Immature natural killer cell (primary cell): ENCODE data around the gene ORC4. TPM values are rescaled to one million over a fixed set of nuclear protein-coding genes. Genes with fewer than 3 reads are reported as not detected.
A peak's percentile ranks its signal among the peaks of the same experiment; 100 is the strongest.

Experiments
- DNase-seq, 3 donors: peaks; one replicate each; pipeline ENCODE4 v3.0.0; 2022; ENCODE audit warnings: mixed read lengths in 1 of 3
- H3K27ac Mint-ChIP-seq, 6 donors: one replicate each; pipeline ENCODE4 v1.8.0; 2020; ENCODE audit warnings: mixed read lengths in 6 of 6, mild to moderate bottlenecking in 5 of 6, inconsistent platforms in 4 of 6, moderate library complexity in 3 of 6
- H3K27me3 Mint-ChIP-seq, 3 donors: one replicate each; pipeline ENCODE4 v1.8.0; 2020 to 2021; ENCODE audit warnings: low read depth in 3 of 3, mild to moderate bottlenecking in 3 of 3, mixed read lengths in 3 of 3, moderate library complexity in 3 of 3, inconsistent platforms in 1 of 3
- H3K36me3 Mint-ChIP-seq, 3 donors: one replicate each; pipeline ENCODE4 v1.8.0; 2020; ENCODE audit warnings: mixed read lengths in 3 of 3, inconsistent platforms in 2 of 3, mild to moderate bottlenecking in 2 of 3
- H3K4me1 Mint-ChIP-seq, 2 donors: one replicate each; pipeline ENCODE4 v1.8.0; 2020; ENCODE audit warnings: inconsistent platforms in 2 of 2, mild to moderate bottlenecking in 2 of 2, mixed read lengths in 2 of 2, moderate library complexity in 1 of 2
- H3K4me3 Mint-ChIP-seq, 5 donors: one replicate each; pipeline ENCODE4 v1.8.0; 2020; ENCODE audit warnings: mild to moderate bottlenecking in 5 of 5, mixed read lengths in 5 of 5, inconsistent platforms in 3 of 5, moderate library complexity in 3 of 5
- H3K9me3 Mint-ChIP-seq, 6 donors: one replicate each; pipeline ENCODE4 v1.8.0; 2020; ENCODE audit warnings: mild to moderate bottlenecking in 6 of 6, mixed read lengths in 6 of 6, inconsistent platforms in 4 of 6, moderate library complexity in 3 of 6
- polyA plus RNA-seq, 3 donors: library from polyadenylated mRNA; unstranded; fragments of 300-500 nt; fragmentation: Illumina TruSeq; gene quantifications; one replicate each; pipeline ENCODE4 v1.2.3, GENCODE V29; 2021

ORC4 gene
- polyA plus RNA-seq = 10 to 100 TPM; 26.5 to 57.3 (median 52.3) TPM

- Mint-ChIP-seq H3K4me1 (peaks cover 60 to 81% of the 10 kb centered on the region in 2 donors), H3K9me3 (no peaks in the 10 kb centered on the region), H3K27me3 (peaks cover 10 to 16% (median 13%) of the 10 kb centered on the region in 3 donors), H3K27ac (peak within 1 kb of the TSS; percentile 87 to 99 (median 96)), H3K36me3 (no peaks in the 10 kb centered on the region), H3K4me3 (peak within 1 kb of the TSS; percentile 97 to 100 (median 99))
- DNase-seq = peak; percentile 93 to 96 (median 95)
Observed at GRCh38 chr2:148020111-148021058, at the start of gene ORC4. TSS of gene ORC4 (minus strand) at chr2:148020737. CDS start at chr2:147975958, 44,779 bp downstream.

DNA sequence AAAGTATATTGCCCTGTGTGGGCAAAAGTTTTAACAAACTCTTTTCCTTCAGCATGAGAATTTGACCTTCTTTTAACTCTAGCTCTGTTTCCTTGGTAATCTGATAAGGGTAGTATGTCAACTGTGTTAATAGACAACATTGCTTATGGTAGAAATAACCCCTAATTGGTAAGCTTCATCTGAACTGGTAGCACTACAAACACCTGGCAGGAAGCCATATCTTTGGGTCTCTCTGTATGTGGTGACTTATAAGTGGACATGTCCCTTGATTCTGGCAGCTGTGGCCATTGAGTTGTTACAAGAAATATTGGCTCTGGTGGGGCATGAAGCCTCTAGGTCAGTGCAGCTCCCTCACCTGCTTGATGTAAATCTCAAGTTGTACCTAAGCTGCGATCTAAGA, 47.3 kb upstream of the ORC4 start:
- H3K36me3 Mint-ChIP-seq = peaks cover 6 to 14% (median 7%) of the 10 kb centered on the region in 3 donors
- H3K27ac Mint-ChIP-seq = no peak overlapping the region
- no peak for DNase-seq

DNA sequence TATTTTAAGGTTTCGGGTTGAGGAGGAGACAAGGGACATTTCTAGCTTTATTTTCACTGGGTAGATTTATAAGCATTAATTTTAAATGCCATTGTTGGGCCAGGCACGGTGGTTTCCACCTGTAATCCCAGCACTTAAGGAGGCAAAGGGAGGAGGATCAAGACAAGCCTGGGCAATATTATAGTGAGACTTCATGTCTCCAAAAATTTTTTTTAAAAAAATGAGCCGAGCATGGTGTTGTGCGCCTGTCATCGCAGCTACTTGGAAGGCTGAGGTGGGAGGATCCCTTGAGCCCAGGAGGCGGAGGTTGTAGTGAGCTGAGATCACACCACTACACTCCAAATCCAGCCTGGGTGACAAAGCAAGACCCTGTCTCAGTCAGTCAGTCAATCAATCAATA, 45.4 kb upstream of the ORC4 start:
- Mint-ChIP-seq H3K36me3 (peaks cover 6 to 10% (median 7%) of the 10 kb centered on the region in 3 donors), H3K27ac (peak overlapping the region in 1 of 6 donors; percentile 32), H3K4me3 (no peak overlapping the region), H3K27me3 (no peaks in the 10 kb centered on the region), H3K9me3 (peaks cover 0 to 4% (median 0%) of the 10 kb centered on the region in 6 donors), H3K4me1 (peaks cover 2 to 5% of the 10 kb centered on the region in 2 donors)
- no peak for DNase-seq

More for the DNA sequence above, 47.3 kb upstream of the ORC4 start:
- Mint-ChIP-seq H3K9me3 (peaks cover 0 to 4% (median 0%) of the 10 kb centered on the region in 6 donors), H3K4me3 (no peak overlapping the region), H3K4me1 (peaks cover 2 to 5% of the 10 kb centered on the region in 2 donors), H3K27me3 (no peaks in the 10 kb centered on the region)

GRCh38 chr2:148063633-148064032, 43.1 kb upstream of the ORC4 start:
- no peaks in the 10 kb centered on the region for H3K27me3 Mint-ChIP-seq
- H3K4me1 Mint-ChIP-seq = peaks cover 2 to 5% of the 10 kb centered on the region in 2 donors
- no peak overlapping the region for H3K27ac Mint-ChIP-seq
- H3K36me3 Mint-ChIP-seq = peaks cover 6 to 13% (median 10%) of the 10 kb centered on the region in 3 donors
- peaks cover 0 to 4% (median 0%) of the 10 kb centered on the region in 6 donors for H3K9me3 Mint-ChIP-seq
- DNase-seq = no peak
- no peak overlapping the region for H3K4me3 Mint-ChIP-seq

DNA sequence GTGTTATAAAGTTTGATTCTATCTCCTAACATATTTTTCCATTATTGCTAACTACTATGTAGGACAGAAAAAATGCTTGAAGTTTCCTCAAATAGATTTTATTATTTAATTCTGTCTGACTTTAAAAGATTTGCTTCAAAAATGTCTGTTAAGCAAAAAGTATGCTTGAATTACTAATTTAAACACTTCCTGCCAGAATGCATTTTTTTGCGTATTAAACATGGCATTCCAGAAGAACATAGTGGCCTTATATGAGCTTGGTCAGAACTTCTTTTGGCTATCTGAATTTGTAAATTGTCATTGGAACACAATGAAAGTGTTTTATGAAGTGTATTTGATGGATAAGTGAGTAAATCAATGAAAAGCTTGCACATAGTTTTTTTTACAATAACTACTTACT, 38.1 kb upstream of the ORC4 start:
- peaks cover 0 to 2% of the 10 kb centered on the region in 2 donors for H3K4me1 Mint-ChIP-seq
- no peak for DNase-seq
- H3K36me3 Mint-ChIP-seq = peaks cover 4 to 13% (median 12%) of the 10 kb centered on the region in 3 donors
- H3K9me3 Mint-ChIP-seq = no peaks in the 10 kb centered on the region
- no peak overlapping the region for H3K4me3 Mint-ChIP-seq
- no peak overlapping the region for H3K27ac Mint-ChIP-seq
- H3K27me3 Mint-ChIP-seq = no peaks in the 10 kb centered on the region

DNA sequence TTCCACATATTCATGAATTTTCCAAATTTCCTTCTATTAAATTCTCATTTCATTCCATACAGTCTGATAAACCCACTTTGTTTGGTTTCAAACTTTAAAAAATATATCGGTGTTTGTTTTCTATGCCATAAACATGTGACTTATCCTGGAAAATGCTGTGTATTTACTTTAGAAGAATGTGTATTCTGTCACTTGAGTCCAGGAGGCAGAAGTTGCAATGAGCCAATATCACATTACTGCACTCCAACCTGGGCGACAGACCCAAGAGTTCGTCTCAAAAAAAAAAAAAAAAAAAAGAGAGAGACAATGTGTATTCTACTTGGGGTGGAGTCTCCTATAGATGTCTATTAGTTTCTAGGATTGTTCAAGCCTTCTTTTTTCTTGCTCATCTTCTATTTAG, 32.1 kb upstream of the ORC4 start:
- H3K27ac Mint-ChIP-seq = no peak overlapping the region
- H3K4me3 Mint-ChIP-seq = no peak overlapping the region
- peaks cover 35 to 52% of the 10 kb centered on the region in 2 donors for H3K4me1 Mint-ChIP-seq
- peaks cover 0 to 2% (median 0%) of the 10 kb centered on the region in 6 donors for H3K9me3 Mint-ChIP-seq
- H3K27me3 Mint-ChIP-seq = peaks cover 0 to 3% (median 0%) of the 10 kb centered on the region in 3 donors
- no peak for DNase-seq
- peaks cover 4 to 13% (median 11%) of the 10 kb centered on the region in 3 donors for H3K36me3 Mint-ChIP-seq

GRCh38 chr2:148049284-148049683, 28.7 kb upstream of the ORC4 start:
- DNase-seq = no peak
- peaks cover 0 to 5% (median 0%) of the 10 kb centered on the region in 3 donors for H3K36me3 Mint-ChIP-seq
- peaks cover 46 to 67% of the 10 kb centered on the region in 2 donors for H3K4me1 Mint-ChIP-seq
- H3K27me3 Mint-ChIP-seq = peaks cover 0 to 3% (median 0%) of the 10 kb centered on the region in 3 donors
- no peak overlapping the region for H3K4me3 Mint-ChIP-seq
- peak overlapping the region in 1 of 6 donors; percentile 2 for H3K27ac Mint-ChIP-seq
- H3K9me3 Mint-ChIP-seq = peaks cover 0 to 2% (median 0%) of the 10 kb centered on the region in 6 donors

DNA sequence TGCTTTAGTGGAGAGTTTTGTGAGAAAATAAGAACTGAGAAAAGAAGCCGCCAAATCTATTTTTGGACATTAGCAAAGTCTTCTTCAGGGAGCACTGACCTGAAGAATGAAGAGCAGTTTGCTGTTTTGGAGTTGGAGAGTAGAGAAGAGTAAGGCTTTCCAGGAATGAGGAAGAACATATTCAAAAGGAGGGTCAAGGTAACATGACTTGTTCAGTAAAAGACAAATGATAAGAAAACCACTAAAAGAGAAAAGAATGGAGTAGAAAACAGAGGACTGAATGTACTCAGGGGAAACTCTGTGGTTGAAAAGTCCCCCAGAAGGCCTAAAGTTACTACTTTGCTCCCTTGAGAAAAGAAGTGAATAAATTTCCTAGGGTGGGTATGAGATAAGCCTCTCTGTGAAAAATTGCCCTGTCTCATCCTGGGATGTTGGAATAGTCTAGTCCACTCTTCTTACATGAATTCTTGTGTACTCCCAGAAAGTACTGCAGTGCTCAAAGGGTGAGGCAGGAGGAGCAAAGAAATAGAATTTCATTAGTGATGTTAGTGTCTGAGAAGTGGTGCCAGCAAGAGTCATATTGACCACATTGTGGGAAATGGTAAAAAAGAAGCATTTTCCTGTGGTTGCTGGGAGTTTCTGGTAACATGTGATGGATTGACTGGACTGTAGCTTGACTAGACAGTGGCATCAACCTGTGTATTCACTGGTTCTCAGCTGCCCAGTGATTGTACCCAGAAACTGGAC, 28.1 kb upstream of the ORC4 start:
- DNase-seq = no peak
- Mint-ChIP-seq H3K9me3 (peaks cover 0 to 2% (median 0%) of the 10 kb centered on the region in 6 donors), H3K4me1 (peaks cover 46 to 67% of the 10 kb centered on the region in 2 donors), H3K36me3 (peaks cover 0 to 5% (median 0%) of the 10 kb centered on the region in 3 donors), H3K27ac (peak overlapping the region in 2 of 6 donors; percentile 2 to 5), H3K4me3 (no peak overlapping the region), H3K27me3 (peaks cover 0 to 3% (median 0%) of the 10 kb centered on the region in 3 donors)

- Mint-ChIP-seq H3K27ac (peak overlapping the region in 1 of 6 donors; percentile 1), H3K9me3 (no peaks in the 10 kb centered on the region), H3K27me3 (peaks cover 0 to 2% (median 0%) of the 10 kb centered on the region in 3 donors), H3K4me3 (no peak overlapping the region), H3K4me1 (peaks cover 42 to 52% of the 10 kb centered on the region in 2 donors), H3K36me3 (no peaks in the 10 kb centered on the region)
- DNase-seq = no peak
Observed at GRCh38 chr2:148046802-148047201, 26.3 kb upstream of the ORC4 start.

DNA sequence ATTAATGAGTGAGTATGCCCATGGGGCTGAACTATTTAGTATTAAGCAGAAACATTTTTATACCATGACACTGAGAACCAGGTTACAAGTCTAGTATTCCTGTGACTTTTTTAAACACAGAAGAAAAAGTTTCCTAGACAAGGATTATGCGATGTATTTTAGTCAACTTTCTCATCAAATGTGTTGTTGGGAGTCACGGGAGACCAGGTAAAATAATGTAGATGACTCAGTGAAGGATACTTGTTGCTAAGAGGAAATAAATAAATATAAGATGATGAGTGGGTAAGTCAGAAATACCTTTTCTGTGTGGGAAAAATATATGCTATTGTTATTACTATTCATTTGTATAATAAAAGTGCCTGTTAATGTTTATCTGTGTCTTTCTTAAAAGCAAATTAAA, 23.8 kb upstream of the ORC4 start:
- Mint-ChIP-seq H3K9me3 (no peaks in the 10 kb centered on the region), H3K27me3 (no peaks in the 10 kb centered on the region), H3K27ac (no peak overlapping the region), H3K36me3 (no peaks in the 10 kb centered on the region), H3K4me1 (peaks cover 29 to 37% of the 10 kb centered on the region in 2 donors), H3K4me3 (no peak overlapping the region)
- DNase-seq = no peak

DNA sequence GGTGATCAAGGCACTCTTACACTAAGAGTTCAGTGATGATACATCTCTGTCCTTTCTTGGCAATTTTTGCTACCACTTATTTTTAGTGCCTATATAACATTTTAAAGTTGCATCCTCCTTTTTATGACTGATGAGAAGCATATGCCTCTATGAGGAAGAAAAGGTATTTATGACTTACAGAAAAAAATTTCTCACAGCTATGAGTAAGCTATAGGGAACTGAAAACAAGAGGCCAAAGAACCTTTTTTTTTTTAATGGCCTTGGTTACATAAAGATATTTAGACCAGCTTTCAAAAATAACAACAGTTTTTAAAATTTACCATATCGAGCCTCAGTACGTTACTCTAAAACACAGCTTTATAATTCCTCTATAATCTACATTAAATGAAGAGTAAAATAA, 21.7 kb upstream of the ORC4 start:
- Mint-ChIP-seq H3K27me3 (no peaks in the 10 kb centered on the region), H3K36me3 (no peaks in the 10 kb centered on the region), H3K4me3 (no peak overlapping the region), H3K9me3 (no peaks in the 10 kb centered on the region), H3K4me1 (peaks cover 16 to 20% of the 10 kb centered on the region in 2 donors), H3K27ac (peak overlapping the region in 1 of 6 donors; percentile 22)
- no peak for DNase-seq

DNA sequence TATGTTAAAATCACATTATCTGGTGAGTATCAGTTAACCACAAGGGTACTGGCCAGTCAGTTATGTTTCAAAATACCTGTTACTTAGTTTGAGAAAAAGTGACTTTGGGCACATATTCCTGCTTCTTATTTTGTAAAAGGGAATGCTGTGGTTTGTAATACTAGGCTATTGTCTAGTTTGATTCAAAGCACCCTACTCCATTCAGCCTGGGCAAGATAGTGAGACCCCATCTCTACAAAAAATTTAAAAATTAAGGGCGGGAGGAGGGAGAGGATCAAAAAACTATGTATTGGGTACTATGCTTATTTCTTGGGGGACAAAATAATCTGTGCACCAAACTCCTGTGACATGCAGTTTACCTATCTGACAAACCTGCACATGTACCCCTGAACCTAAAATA, 19.2 kb upstream of the ORC4 start:
- no peak for DNase-seq
- H3K36me3 Mint-ChIP-seq = peaks cover 0 to 3% (median 0%) of the 10 kb centered on the region in 3 donors
- H3K4me3 Mint-ChIP-seq = no peak overlapping the region
- no peaks in the 10 kb centered on the region for H3K9me3 Mint-ChIP-seq
- H3K27ac Mint-ChIP-seq = no peak overlapping the region
- H3K4me1 Mint-ChIP-seq = peaks cover 8 to 17% of the 10 kb centered on the region in 2 donors
- no peaks in the 10 kb centered on the region for H3K27me3 Mint-ChIP-seq

GRCh38 chr2:148032215-148032614, 11.7 kb upstream of the ORC4 start:
- Mint-ChIP-seq H3K27me3 (peaks cover 0 to 1% (median 0%) of the 10 kb centered on the region in 3 donors), H3K4me1 (peaks cover 0 to 17% of the 10 kb centered on the region in 2 donors), H3K9me3 (no peaks in the 10 kb centered on the region), H3K27ac (no peak overlapping the region), H3K36me3 (peaks cover 0 to 3% (median 0%) of the 10 kb centered on the region in 3 donors), H3K4me3 (no peak overlapping the region)
- DNase-seq = no peak
